CD14-positive monocyte (primary cell): ENCODE results near the gene DRC3. TPM values are rescaled to one million over a fixed set of nuclear protein-coding genes. Genes with fewer than 3 reads are reported as not detected.
A peak's percentile ranks its signal among the peaks of the same experiment; 100 is the strongest.

Source experiments
- DNase-seq, 3 donors: peaks; one replicate each; pipeline ENCODE4 v3.0.0-alpha.2; 2011 to 2022
- H2AFZ ChIP-seq: 2 replicates; pipeline ENCODE4 v1.6.0; 2012; ENCODE audit warnings: mild to moderate bottlenecking, low read depth, low read length, inconsistent platforms; ENCODE audit not compliant: insufficient read depth, poor library complexity, severe bottlenecking
- H3K27ac ChIP-seq, 2 donors: 1 replicate in 1 of 2; 2 replicates in 1 of 2; pipeline ENCODE4 v1.5.1; 2012 to 2013; ENCODE audit warnings: low read length in 2 of 2, control low read depth in 1 of 2, inconsistent platforms in 1 of 2, low read depth in 1 of 2, mild to moderate bottlenecking in 1 of 2
- H3K27me3 ChIP-seq, 2 donors: one replicate each; pipeline versions ENCODE4 v1.6.0 to v1.6.1; 2011 to 2013; ENCODE audit warnings: low read length in 2 of 2; ENCODE audit not compliant: control insufficient read depth in 2 of 2, insufficient read depth in 2 of 2
- H3K36me3 ChIP-seq, 2 donors: replicated peaks in 1 of 2; 1 replicate in 1 of 2; 2 replicates in 1 of 2; pipeline versions ENCODE4 v1.5.1 to v1.6.1; 2012 to 2013; ENCODE audit warnings: low read length in 2 of 2, control low read depth in 1 of 2, inconsistent platforms in 1 of 2, mild to moderate bottlenecking in 1 of 2; ENCODE audit not compliant: insufficient read depth in 2 of 2, control insufficient read depth in 1 of 2
- H3K4me1 ChIP-seq, 2 donors: 1 replicate in 1 of 2; 2 replicates in 1 of 2; pipeline versions ENCODE4 v1.5.1 to v1.6.1; 2012 to 2013; ENCODE audit warnings: low read length in 2 of 2, control low read depth in 1 of 2, inconsistent platforms in 1 of 2, mild to moderate bottlenecking in 1 of 2, moderate library complexity in 1 of 2; ENCODE audit not compliant: insufficient read depth in 2 of 2, control insufficient read depth in 1 of 2
- H3K4me2 ChIP-seq: replicated peaks from 2 replicates; pipeline ENCODE3; 2012; ENCODE audit warnings: low read length, moderate library complexity, mild to moderate bottlenecking; ENCODE audit not compliant: poor library complexity, severe bottlenecking; ENCODE audit errors: extremely low read depth
- H3K4me3 ChIP-seq, 3 experiments: fragments of 200-600 bp in 1 of 3; sonication (generic) in 1 of 3; replicated peaks in 1 of 3; 1 replicate in 2 of 3; 2 replicates in 1 of 3; pipeline ENCODE4 v1.5.1; 2011 to 2013; ENCODE audit warnings: low read length in 3 of 3, mild to moderate bottlenecking in 3 of 3, control low read depth in 2 of 3, low read depth in 2 of 3, inconsistent platforms in 1 of 3, moderate library complexity in 1 of 3
- H3K79me2 ChIP-seq: 2 replicates; pipeline ENCODE4 v1.6.0; 2012; ENCODE audit warnings: mild to moderate bottlenecking, control low read depth, inconsistent platforms, low read length, moderate library complexity; ENCODE audit not compliant: insufficient read depth
- H3K9ac ChIP-seq: 2 replicates; pipeline ENCODE4 v1.6.0; 2017; ENCODE audit warnings: low read length, mild to moderate bottlenecking; ENCODE audit not compliant: insufficient read depth, poor library complexity, severe bottlenecking
- H3K9me3 ChIP-seq, 2 donors: replicated peaks in 1 of 2; 1 replicate in 1 of 2; 2 replicates in 1 of 2; pipeline versions ENCODE4 v1.5.1 to v1.6.1; 2012 to 2013; ENCODE audit warnings: low read length in 2 of 2, control low read depth in 1 of 2; ENCODE audit not compliant: control insufficient read depth in 1 of 2, insufficient read depth in 1 of 2
- H4K20me1 ChIP-seq: 2 replicates; pipeline ENCODE4 v1.6.0; 2012; ENCODE audit warnings: mild to moderate bottlenecking, low read length, control low read depth, moderate library complexity; ENCODE audit not compliant: insufficient read depth
- H3K27ac Mint-ChIP-seq, 7 donors: one replicate each; pipeline ENCODE4 v1.8.0; 2020; ENCODE audit warnings: mild to moderate bottlenecking in 7 of 7, mixed read lengths in 7 of 7, moderate library complexity in 6 of 7, inconsistent platforms in 2 of 7
- H3K27me3 Mint-ChIP-seq, 3 donors: one replicate each; pipeline ENCODE4 v1.8.0; 2021 to 2022; ENCODE audit warnings: low read depth in 3 of 3, mild to moderate bottlenecking in 3 of 3, mixed read lengths in 3 of 3, moderate library complexity in 3 of 3, inconsistent platforms in 1 of 3
- H3K36me3 Mint-ChIP-seq, 2 donors: one replicate each; pipeline ENCODE4 v1.8.0; 2020; ENCODE audit warnings: mixed read lengths in 2 of 2, inconsistent platforms in 1 of 2, mild to moderate bottlenecking in 1 of 2
- H3K4me1 Mint-ChIP-seq: one replicate; pipeline ENCODE4 v1.8.0; 2020; ENCODE audit warnings: mild to moderate bottlenecking, mixed read lengths
- H3K4me3 Mint-ChIP-seq, 2 donors: one replicate each; pipeline ENCODE4 v1.8.0; 2020; ENCODE audit warnings: mild to moderate bottlenecking in 2 of 2, mixed read lengths in 2 of 2, moderate library complexity in 1 of 2
- H3K9me3 Mint-ChIP-seq, 7 donors: one replicate each; pipeline ENCODE4 v1.8.0; 2020 to 2022; ENCODE audit warnings: mixed read lengths in 7 of 7, mild to moderate bottlenecking in 6 of 7, moderate library complexity in 6 of 7, inconsistent platforms in 2 of 7
- CTCF ChIP-seq: fragments of 200-600 bp; IDR thresholded peaks from one replicate; pipeline ENCODE4 v1.8.0; 2022; ENCODE audit warnings: antibody characterized with exemption, mild to moderate bottlenecking
- WGBS: methylation state at CpG from one replicate; pipeline ENCODE4 v1.1.5; 2013; ENCODE audit warnings: missing lambda C conversion rate; ENCODE audit not compliant: insufficient coverage; 5-methylcytosine and 5-hydroxymethylcytosine counted together
- intact Hi-C, 2 donors: fragments of 100-400 bp; cut with micrococcal nuclease; formaldehyde crosslinking; loops; one replicate each; pipeline versions ENCODE4 v1.15.0 to v1.15.1; 2023
- polyA plus RNA-seq, 3 donors: library from polyadenylated mRNA; depleted of rRNA in 1 of 3; unstranded in 2 of 3; stranded (reverse) in 1 of 3; fragments of 300-500 nt in 2 of 3; fragments of >200 nt in 1 of 3; fragmentation: Illumina TruSeq in 2 of 3; gene quantifications; 1 replicate in 2 of 3; 2 replicates in 1 of 3; pipeline ENCODE4 v1.2.3, GENCODE V29; 2012 to 2021

Gene DRC3
- polyA plus RNA-seq, 3 donors = 0.23 to 0.58 (median 0.39) TPM

- H3K4me1 Mint-ChIP-seq = no peaks in the 10 kb centered on the region
- H3K36me3 ChIP-seq = peaks cover 72 to 96% of the 10 kb centered on the region in 2 donors
- no peak overlapping the region for H3K4me3 ChIP-seq
- H3K9me3 Mint-ChIP-seq = no peaks in the 10 kb centered on the region
- H3K9ac ChIP-seq = no peak overlapping the region
- no peak overlapping the region for H3K4me2 ChIP-seq
- H3K36me3 Mint-ChIP-seq = peaks cover 77 to 92% of the 10 kb centered on the region in 2 donors
- no peak overlapping the region for H2AFZ ChIP-seq
- no peaks in the 10 kb centered on the region for H3K27me3 ChIP-seq
- no peak overlapping the region for H3K4me3 Mint-ChIP-seq
- 98% methylated on average over 4 of the region's 5 CpGs for WGBS
- H3K27ac ChIP-seq = no peak overlapping the region
- H3K27me3 Mint-ChIP-seq = peaks cover 0 to 1% (median 0%) of the 10 kb centered on the region in 3 donors
- no peak overlapping the region for H3K27ac Mint-ChIP-seq
- H4K20me1 ChIP-seq = no peaks in the 10 kb centered on the region
- no peaks in the 10 kb centered on the region for H3K79me2 ChIP-seq
- intact Hi-C loops = no loop called here
- no peaks in the 10 kb centered on the region for H3K4me1 ChIP-seq
- DNase-seq = no peak
- no peak for TF ChIP-seq CTCF
- no peaks in the 10 kb centered on the region for H3K9me3 ChIP-seq
Measured at GRCh38 chr17:18015593-18015992, 42.9 kb downstream of the DRC3 start.

- H3K27ac Mint-ChIP-seq = peak overlapping the region in 1 of 7 donors; percentile 18
- Histone ChIP-seq H4K20me1 (no peaks in the 10 kb centered on the region), H3K79me2 (no peaks in the 10 kb centered on the region), H3K4me2 (no peak overlapping the region), H2AFZ (no peak overlapping the region), H3K27ac (no peak overlapping the region), H3K27me3 (no peaks in the 10 kb centered on the region), H3K4me1 (no peaks in the 10 kb centered on the region), H3K4me3 (no peak overlapping the region), H3K36me3 (peaks cover 75 to 96% of the 10 kb centered on the region in 2 donors), H3K9ac (no peak overlapping the region), H3K9me3 (no peaks in the 10 kb centered on the region)
- no peaks in the 10 kb centered on the region for H3K4me1 Mint-ChIP-seq
- H3K4me3 Mint-ChIP-seq = no peak overlapping the region
- peaks cover 0 to 1% (median 0%) of the 10 kb centered on the region in 3 donors for H3K27me3 Mint-ChIP-seq
- no peak for TF ChIP-seq CTCF
- H3K9me3 Mint-ChIP-seq = no peaks in the 10 kb centered on the region
- DNase-seq = no peak
- peaks cover 78 to 92% of the 10 kb centered on the region in 2 donors for H3K36me3 Mint-ChIP-seq
- WGBS = 99% methylated on average over 7 of the region's 12 CpGs
- intact Hi-C loops = no loop called here
Measured at GRCh38 chr17:18016426-18016825, 43.8 kb downstream of the DRC3 start.
